Left forelimb (tissue), 1 donor: Measurements from ENCODE around the gene STRN.
"Not testable (repeated sequence)": the region's sequence is repeated elsewhere in the genome, so short reads cannot be mapped to it uniquely, and the experiment has no call there.

ENCODE experiments used
- DNase-seq: peaks from one replicate; pipeline ENCODE4 v3.0.0-alpha.2; 2018; ENCODE audit warnings: low spot score

The STRN gene

DNA sequence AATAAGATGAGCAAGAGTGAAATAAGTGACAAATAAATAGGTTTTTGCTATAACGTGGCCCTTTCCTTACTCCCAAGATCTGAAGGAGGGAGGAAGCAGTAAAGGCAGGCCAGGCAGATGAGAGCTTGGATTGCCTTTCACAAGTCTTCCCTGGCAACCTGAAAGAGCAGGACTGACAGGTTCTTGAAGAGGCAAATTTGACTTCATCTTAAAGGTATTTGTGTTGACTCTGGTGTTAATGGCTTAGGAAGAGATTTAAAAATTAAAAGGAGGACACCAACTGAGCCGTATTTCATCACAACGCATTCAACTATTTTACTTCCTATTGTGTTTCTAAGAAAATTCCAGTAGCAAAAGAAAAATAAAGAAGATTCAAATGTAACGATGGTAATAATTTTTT, 3.2 kb downstream of the STRN start:
- DNase-seq = no peak

GRCh38 chr2:36960773-36961172, 5.6 kb downstream of the STRN start:
- no peak for DNase-seq

- DNase-seq = no peak
These were observed 6.2 kb downstream of the STRN start for GRCh38 chr2:36960005-36960675.

DNA sequence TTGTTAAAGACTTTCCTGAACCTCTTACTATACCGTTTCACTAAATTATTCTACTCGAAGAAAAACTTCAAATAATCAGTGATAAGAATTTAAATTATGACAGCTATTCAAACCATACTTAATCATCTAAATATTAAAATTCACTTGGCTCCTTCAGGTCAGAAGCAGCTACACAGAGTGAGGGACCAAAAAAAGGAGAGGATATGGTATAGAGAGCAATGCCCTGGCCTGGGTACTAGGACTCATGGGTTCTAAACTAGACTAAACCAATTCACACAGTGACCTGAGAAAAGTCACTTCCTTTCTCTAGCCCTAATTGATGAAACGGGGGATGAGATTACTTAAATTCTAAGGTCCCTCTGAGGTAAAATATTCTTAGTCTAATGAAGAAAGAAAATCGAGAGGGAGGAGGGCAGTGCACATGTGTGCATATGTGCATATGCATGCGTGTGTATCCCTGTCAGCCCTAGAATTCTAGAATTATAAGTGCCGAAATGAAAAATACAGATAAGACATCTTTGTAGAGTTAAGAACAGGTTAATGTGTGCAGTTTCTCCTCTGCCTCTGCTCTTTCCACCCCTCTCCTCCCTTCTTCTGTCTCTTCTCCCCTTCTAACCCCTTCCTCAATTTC, 11.2 kb downstream of the STRN start:
- DNase-seq = no peak

GRCh38 chr2:36952748-36953197, 13.6 kb downstream of the STRN start:
- no peak for DNase-seq

GRCh38 chr2:36951574-36951973, 14.8 kb downstream of the STRN start:
- no peak for DNase-seq

DNA sequence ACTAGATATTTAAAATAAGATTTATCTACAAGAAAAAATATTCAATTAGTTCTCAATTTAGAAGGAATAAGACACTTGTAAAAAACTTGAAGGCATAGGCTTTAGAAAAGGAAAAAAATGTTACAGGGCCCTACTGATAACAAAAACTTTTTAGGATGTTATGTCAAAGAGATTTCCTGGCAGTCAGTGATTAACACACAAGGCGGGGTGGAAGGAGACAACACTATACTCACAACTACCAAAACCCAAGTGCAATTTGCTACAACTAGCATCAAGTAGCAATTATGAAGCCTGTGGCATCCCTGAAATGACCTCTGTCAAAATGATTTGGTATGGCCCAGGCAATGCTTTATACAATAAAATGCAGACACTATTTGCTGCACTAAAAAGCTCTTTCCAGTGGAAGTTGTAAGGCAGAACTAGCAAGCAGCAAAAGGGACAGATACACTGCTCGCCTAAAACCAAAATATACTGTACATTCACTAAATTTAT, 15.3 kb downstream of the STRN start:
- DNase-seq = no peak

- no peak for DNase-seq
These were observed 16.5 kb downstream of the STRN start for GRCh38 chr2:36949845-36950244.

DNA sequence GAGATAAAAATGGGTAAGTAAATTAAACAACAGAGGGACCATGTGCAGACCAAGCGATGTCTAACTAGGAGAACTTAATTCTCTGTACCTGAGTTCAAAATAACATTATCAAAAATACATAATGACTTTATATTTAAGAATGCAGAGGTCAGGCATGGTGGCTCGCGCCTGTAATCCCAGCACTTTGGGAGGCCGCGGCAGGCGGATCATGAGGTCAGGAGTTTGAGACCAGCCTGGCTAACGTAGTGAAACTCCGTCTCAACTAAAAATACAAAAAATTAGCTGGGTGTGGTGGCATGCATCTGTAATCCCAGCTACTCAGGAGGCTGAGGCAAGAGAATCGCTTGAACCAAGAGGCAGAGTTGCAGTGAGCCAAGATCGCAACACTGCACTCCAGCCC, 21.1 kb downstream of the STRN start:
- not testable (repeated sequence) for DNase-seq

DNA sequence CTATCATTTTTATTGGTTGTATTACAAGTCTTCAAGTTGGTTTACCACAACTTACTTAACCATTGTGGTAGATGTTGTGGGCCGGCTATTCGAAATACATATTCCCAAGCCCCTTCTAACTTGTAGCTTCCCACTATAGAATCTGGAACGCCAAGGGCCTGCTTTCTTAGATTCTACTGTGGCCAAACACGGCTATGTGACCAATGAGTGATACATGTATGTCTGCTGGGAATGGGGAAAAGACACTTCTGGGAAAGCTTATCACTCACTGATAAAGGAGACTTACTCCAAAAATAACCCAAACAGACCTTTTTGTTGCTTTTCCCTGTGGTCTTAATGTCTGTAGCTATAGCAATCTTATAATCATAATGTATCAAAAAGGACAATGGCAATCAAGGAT, 24.5 kb downstream of the STRN start:
- no peak for DNase-seq

GRCh38 chr2:36936526-36936925, 29.8 kb downstream of the STRN start:
- DNase-seq = not testable (repeated sequence)

- not testable (repeated sequence) for DNase-seq
These were observed 34.6 kb downstream of the STRN start for GRCh38 chr2:36931688-36932087.

DNA sequence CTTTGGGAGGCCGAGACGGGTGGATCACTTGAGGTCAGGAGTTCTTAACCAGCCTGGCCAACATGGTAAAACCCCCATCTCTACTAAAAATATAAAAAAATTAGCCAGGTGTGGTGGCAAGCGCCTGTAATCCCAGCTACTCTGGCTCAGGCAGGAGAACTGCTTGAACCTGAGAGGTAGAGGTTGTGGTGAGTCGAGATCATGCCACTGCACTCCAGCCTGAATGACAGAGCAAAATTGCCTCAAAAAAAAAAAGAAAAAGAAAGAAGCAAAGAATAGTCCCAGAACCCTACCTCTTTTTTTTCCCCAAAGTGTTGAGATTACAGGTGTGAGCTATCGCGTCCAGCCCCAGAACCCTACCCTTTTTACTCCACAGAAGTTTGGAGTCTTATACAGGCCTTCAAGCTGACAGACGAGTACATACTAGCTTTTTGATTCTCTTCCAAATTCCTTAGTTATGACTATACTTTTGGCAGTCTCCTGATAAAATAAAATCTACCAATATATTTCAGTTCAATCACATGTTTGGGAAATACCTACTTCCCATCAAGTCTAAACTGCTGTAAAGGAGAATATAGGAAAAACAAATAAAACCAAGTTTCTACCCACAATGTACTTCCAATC, 35.4 kb downstream of the STRN start:
- DNase-seq = not testable (repeated sequence)

DNA sequence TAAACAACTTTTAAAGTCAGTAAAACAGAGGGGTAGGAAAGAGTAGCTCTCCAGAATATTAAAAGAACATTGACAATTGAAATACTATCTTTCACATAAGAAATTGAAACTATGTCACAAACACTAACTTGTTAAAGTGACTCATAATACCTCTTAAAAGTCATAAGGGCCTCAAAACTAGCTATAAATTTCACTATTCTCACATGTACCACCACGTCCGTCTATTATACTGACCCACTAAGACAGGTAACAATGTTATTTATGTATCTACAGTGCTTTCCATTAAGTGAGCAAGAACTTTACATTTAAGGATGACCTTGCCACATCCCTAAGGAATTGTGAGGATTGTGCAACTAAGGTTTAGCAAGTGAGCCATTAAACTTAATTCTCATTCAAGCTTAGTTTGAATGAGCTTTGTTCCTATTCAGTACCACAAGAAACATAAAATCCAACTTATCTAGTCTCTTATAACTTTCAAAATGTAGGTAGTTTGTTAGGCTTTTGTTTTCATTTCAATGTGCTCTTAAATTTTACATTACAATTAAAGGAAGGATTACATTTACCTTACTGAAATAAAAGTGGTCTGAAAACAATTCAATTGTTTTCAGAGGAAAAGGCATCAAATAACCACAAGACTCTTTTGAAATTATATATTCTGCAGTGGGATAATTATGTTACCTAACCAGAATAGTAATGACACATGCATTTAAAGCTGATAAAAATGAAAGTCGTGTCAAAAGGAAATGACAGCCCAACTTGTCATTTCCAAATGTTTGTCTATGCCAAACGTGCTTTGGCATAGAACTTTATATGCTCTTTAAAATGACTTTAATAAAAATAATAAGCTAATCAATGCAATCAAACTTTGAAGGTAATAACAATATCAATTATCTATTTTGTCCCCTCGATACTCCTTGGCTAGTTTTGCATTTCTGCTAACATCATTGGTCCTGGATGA, 39.9 kb downstream of the STRN start:
- DNase-seq = not testable (repeated sequence)

GRCh38 chr2:36922629-36923028, 43.7 kb downstream of the STRN start:
- not testable (repeated sequence) for DNase-seq

DNA sequence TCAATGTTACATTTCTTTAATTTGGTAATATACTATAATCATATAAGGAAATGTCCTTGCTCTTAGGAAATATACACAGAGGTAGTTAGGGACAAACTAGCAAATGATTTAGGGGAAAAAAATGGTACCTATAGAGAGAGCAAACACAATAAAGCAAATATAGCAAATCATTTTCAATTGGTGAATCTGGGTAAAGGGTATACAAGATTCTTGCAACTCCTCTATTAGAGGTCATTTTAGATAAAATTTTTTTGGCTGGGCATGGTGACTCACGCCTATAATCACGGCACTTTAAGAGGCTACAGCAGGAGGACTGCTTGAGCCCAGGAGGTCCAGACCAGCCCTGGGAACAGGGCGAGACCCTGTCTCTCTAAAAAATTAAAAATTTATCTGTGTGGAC, 44.4 kb downstream of the STRN start:
- DNase-seq = no peak

DNA sequence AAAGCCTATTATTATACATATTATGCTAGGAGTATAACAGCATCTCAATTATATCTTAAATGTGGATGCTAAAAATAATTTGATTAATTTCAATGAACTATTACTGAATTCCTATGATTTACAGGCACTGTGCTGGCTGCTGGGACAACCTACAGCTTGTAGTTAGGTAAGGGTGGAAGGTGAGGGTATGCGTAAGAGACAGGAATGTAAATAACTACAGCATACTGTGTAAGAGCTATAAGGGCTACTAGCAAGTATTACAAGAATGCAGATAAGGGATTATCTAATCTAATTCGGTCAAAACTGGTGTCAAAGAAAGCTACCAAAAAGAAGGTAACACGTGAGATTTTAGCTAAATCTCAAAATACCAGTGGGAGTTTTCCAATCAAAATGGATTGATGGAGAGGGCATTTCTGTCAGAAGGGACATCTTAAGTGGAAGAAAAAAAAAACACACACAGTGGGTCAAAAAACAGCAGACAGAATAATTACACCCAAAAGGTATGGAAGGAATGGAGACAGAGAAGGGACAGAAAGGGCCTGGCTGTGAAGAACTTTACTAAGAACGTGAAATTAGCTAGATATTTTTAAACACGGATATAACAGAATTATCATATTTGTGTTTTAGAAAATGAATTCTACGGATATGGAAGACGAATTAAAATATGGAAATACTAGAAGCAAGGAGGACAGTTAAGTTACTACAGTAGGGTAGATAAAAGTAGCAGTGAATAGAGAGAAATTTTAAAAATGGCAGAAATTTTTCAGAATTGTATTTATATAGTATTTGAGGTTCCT, 47.1 kb downstream of the STRN start:
- DNase-seq = no peak

GRCh38 chr2:36918307-36918706, 48.0 kb downstream of the STRN start:
- no peak for DNase-seq

DNA sequence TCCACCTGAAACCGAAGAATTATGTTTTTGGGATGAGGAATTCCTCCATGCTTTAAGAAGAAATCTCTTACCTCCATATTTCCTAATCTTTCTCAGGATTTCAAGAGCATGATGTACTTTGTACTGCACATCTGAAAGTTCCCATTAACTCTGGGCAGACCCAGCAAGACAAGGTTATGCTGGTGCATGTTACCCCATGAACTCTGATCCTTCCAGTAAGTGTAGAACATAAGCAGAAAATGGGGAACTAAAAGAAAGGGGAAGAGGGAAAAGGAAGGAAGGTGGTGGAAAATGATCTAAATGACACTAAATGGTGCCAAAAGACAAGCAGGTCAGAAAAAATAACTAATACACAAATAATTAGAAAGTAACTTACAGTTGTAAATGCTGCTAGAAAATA, 50.7 kb downstream of the STRN start:
- DNase-seq = no peak

GRCh38 chr2:36912695-36913094, 53.6 kb downstream of the STRN start:
- DNase-seq = no peak

GRCh38 chr2:36911012-36911411, 55.3 kb downstream of the STRN start:
- no peak for DNase-seq
